GM12801 (cell line): ENCODE measurements around the gene RHOC.

ENCODE experiments used
- CTCF ChIP-seq: IDR thresholded peaks from one replicate; pipeline ENCODE4 v1.5.1; 2011; ENCODE audit warnings: control low read depth; ENCODE audit not compliant: insufficient read length; ENCODE audit errors: extremely low read depth

The RHOC gene

GRCh38 chr1:112702067-112702395, 4.9 kb downstream of the RHOC start:
- TF ChIP-seq CTCF, result no peak

- no peak for TF ChIP-seq CTCF
These were observed 5.5 kb downstream of the RHOC start for GRCh38 chr1:112701227-112702066.

DNA sequence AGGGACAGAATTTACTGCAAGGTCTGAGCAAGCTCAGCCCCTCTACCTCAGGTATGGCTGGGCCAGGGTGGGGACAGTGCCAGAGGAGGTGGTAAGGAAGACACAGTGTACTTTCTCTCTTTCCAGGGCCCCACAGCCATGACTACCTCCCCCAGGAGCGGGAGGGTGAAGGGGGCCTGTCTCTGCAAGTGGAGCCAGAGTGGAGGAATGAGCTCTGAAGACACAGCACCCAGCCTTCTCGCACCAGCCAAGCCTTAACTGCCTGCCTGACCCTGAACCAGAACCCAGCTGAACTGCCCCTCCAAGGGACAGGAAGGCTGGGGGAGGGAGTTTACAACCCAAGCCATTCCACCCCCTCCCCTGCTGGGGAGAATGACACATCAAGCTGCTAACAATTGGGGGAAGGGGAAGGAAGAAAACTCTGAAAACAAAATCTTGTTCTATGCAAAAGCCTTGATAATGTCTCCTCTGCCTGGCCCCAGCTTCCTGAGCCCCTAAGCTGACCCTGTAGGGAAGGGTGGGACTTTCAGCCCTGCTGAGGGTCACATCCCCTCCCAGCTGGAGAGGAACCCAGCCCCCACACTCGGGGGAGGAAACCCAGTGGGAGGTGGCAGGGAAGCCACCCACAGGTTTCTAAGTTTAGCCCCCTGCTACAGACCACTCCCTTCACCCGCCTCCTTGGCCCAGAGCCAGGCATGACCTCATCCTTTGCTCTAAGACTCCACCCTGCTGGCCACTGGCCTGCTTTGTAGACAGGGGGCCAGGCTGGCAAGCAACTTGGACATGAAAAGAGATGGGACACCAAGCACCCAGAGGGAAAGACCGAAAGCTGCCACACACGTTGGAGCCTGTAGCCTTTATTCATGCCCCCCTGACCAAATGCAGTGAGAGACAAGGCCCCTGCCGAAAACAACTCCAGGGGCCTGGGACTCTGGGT, 6.4 kb downstream of the RHOC start:
- no peak for TF ChIP-seq CTCF

DNA sequence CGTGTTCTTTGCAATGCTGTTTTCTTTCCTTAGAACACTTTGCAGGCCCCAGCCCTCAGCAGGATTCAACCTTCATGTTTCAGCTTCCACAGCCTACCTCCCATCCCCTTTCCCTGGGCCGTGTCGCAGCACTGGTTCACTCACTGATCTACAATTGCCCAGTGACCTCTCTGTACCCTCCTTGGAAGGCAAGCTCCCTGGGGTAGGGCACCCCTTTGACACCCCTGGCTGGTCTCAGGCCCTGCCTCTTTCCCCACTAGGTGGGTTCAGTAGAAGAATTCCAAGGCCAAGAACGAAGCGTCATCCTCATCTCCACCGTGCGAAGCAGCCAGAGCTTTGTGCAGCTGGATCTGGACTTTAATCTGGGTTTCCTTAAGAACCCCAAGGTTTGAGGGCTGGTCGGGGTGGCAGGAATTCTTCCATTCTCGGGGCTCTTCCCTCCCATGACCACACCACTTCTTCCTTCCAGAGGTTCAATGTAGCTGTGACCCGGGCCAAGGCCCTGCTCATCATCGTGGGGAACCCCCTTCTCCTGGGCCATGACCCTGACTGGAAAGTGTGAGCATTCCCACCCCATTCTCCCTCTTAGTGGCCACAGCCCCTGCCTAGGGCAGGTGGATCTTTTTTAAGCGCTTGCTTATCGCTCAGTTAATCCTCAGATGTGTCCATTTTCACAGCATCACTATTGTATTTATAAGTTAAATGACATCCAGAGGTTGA, 7.3 kb downstream of the RHOC start:
- TF ChIP-seq CTCF, result no peak

DNA sequence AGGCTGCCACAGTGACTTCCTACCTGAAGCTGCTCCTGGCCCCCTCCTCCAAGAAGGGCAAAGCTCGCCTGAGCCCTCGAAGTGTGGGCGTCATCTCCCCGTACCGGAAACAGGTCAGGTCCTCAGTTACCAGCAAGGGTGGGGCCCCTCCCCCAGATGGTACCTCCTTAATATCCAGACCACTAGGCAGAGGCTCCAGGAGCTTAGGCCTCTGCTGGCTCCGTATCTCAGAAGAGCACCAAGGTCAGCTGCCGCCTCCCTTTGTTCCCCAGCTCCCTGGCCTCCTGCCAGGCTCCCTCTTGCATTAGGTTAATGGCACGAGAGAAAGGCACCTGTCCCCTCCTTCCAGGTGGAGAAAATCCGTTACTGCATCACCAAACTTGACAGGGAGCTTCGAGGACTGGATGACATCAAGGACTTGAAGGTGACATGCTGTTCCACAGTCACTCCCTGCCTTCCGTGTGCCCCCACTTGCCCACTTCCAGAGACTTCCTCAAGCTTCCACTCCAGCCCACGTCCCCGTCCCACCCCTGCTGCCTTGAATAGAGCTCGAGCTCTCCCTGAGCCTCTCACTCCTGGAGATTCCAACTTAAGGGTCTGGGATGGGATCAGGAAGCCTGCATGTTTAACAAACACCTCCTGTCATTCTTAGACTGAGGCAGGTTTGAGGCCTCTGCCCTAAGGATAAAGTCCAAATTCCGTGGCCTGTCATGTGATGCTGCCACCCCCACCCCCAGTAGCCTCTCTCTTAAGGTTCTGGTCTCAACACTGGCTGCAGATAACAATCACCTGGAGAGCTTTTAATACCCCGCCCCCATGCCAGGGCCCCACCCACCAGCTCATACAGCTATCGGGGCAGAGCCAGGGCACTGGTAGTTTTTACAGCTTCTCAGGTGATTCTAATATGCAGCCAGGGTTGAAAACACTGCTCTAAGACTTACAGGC, 8.3 kb downstream of the RHOC start:
- no peak for TF ChIP-seq CTCF

- TF ChIP-seq CTCF, result no peak
These were observed 9.1 kb downstream of the RHOC start for GRCh38 chr1:112697781-112698201.
